RPMI8226 (cell line): ENCODE measurements around the gene GP1BA.

Source experiments
- DNase-seq: peaks from one replicate; pipeline ENCODE4 v3.0.0-alpha.2; 2015

GP1BA gene

DNA sequence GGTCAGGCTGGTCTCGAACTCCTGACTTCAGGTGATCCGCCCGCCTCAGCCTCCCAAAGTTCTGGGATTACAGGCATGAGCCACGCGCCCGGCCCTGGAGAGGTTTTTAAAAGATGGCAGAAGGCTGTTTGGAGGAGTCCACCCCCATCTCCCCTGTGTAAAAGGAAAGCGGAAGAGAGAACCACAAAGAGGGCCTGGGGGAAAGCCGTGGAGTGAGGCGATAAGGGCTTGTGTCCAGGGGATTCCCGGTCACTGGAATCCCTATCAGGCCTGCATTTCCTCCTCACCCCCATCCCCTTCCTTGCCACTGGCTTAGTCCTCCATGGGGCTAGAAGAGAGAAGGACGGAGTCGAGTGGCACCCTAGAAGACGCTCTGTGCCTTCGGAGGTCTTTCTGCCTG lies at the start of gene GP1BA:
Gene GP1BA, plus strand, starts transcription at position 315 of the 400 bp plus-strand sequence. CDS start 328 bp downstream, outside the sequence.
- DNase-seq, result no peak

GRCh38 chr17:4884489-4884888 lies 47.6 kb upstream of the GP1BA start:
- DNase-seq, result no peak

DNA sequence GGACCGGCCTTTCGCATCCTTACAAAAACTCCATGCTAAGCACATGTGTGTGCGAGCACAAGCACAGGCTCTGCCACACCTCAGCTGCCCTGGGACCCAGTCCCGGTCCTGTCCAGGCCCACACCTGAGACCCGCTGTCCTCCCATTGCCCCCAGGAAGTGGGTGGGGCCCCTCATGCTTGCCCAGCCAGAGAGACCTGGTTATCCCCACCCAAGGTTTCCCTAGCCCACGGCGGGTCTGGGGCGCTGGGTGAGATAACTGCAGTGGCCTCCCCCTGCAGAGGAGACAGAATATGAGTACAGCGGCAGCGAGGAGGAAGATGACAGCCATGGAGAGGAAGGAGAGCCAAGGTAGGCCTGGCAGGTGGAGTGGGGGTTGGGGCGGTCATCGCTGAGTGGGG lies 45.2 kb upstream of the GP1BA start:
- DNase-seq, result no peak

DNA sequence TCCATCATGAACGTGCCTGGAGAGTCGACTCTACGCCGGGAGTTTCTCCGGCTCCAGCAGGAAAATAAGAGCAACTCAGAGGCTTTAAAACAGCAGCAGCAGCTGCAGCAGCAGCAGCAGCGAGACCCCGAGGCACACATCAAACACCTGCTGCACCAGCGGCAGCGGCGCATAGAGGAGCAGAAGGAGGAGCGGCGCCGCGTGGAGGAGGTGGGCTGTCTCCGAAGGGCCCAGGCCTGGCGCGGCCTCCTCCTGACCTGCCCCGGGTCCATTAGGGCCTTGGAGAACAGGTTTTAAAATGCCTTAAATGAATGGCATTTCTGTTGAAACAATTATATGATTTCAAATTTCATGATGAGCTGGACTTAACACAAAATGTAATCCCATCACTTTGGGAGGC lies 44.5 kb upstream of the GP1BA start:
- DNase-seq, result no peak

GRCh38 chr17:4891411-4892410 lies 40.4 kb upstream of the GP1BA start:
- no peak for DNase-seq

GRCh38 chr17:4892499-4893221 lies 39.4 kb upstream of the GP1BA start:
- no peak for DNase-seq

- DNase-seq, result no peak
Measured at GRCh38 chr17:4893272-4893671, 38.8 kb upstream of the GP1BA start.

DNA sequence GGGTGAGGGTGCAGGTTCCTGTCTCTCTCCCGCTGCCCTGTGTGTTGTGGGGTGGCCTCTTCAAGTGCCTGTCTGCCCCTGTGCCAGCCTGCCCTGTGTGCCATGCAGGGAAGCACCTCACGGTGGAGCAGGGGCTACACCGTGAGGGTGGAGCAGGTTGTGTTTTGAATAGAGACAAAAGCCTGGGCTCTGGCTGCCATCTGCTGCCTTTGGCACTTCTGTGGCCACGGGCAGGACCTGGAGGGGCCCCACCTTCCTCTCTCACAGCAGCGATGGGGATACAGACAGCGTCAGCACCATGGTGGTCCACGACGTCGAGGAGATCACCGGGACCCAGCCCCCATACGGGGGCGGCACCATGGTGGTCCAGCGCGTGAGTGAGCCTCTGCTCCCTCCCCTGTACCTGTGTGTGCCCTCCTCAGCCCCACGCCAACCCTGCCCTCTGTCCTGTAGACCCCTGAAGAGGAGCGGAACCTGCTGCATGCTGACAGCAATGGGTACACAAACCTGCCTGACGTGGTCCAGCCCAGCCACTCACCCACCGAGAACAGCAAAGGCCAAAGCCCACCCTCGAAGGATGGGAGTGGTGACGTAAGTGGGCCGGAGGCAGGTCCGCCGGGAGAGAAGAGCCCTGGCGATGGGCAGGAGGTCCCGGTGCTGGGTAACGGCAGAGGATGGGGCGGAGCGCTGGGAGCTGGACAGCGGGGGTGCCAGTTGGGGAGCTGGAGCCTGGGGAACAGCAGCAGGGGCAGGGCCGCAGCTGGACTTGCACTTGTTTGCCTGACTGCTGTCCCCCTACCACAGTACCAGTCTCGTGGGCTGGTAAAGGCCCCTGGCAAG lies 38.1 kb upstream of the GP1BA start:
- no peak for DNase-seq

GRCh38 chr17:4895121-4895520 lies 37.0 kb upstream of the GP1BA start:
- DNase-seq, result no peak

- DNase-seq, result no peak
Measured at GRCh38 chr17:4895657-4896331, 36.3 kb upstream of the GP1BA start.

DNA sequence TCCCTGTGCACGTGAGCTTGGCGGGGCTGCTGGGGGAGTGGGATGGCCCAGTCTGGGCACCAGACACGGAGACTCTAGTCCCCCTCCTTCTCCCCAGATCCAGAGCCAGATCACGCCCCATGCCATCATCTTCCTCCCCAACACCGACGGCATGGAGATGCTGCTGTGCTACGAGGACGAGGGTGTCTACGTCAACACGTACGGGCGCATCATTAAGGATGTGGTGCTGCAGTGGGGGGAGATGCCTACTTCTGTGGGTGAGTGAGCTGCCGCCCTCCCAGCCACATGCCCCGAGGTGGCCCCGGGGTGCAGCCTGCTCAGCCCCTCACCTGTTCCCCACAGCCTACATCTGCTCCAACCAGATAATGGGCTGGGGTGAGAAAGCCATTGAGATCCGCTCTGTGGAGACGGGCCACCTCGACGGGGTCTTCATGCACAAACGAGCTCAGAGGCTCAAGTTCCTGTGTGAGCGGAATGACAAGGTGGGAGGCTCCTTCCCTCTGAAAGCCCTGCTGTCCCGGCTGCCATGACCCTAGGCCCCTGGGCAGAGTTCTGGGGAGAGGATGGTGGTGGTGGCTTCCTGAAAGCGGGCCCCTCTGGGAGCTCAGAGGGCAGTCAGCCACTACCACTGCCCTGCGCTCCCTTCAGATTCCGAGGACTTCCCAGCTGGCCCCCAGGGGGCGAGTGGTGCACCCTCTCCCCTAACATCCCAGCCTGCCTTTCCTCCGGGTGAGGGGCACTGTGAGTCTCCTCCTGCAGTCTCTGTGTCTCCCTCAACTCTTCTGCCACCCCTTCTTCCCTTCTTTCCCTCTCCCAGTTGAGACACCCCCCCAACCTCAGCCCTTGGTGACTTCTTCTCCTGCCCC lies 35.5 kb upstream of the GP1BA start:
- no peak for DNase-seq

- DNase-seq, result no peak
Measured at GRCh38 chr17:4897198-4897687, 34.8 kb upstream of the GP1BA start.

DNA sequence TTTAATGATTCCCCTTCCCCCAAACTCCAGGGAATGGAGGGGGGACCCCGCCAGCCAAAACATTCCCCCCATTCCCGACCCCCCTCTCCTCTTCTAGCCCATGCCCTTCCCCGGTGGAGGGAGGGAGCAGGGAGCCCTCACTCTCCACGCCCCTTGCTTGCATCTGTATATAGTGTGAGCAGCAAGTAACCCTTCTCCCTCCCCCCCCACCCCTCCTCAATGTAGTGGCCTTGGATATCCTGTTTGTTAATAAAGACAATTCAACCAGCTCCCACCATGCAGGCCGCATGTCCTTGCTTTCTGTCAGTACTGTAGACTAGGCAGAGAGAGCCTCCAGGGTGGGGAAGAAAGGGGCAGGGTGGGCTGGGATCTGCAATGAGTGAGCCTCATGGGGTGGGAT lies 34.3 kb upstream of the GP1BA start:
- DNase-seq, result no peak

GRCh38 chr17:4898351-4898750 lies 33.7 kb upstream of the GP1BA start:
- DNase-seq, result no peak

DNA sequence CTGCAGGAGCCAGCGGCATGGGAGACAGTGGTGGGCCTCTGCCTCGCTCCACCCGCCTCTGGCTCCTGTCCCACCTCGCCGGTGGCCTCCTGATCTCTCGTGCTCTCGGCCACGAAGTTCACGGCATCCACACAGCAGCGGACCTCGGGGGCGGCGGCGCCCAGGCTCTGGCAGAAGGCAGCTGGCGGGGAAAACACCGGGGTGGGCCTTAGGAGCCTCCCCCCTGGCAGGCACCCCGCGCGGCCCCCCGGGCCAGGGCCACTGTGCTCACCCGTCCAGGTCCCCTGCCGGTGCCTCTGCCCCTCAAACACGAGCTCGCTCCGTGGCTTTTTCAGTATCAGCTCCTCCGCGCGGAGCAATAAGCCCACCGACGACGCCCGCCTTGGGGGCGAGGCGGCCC lies 33.1 kb upstream of the GP1BA start:
- no peak for DNase-seq

DNA sequence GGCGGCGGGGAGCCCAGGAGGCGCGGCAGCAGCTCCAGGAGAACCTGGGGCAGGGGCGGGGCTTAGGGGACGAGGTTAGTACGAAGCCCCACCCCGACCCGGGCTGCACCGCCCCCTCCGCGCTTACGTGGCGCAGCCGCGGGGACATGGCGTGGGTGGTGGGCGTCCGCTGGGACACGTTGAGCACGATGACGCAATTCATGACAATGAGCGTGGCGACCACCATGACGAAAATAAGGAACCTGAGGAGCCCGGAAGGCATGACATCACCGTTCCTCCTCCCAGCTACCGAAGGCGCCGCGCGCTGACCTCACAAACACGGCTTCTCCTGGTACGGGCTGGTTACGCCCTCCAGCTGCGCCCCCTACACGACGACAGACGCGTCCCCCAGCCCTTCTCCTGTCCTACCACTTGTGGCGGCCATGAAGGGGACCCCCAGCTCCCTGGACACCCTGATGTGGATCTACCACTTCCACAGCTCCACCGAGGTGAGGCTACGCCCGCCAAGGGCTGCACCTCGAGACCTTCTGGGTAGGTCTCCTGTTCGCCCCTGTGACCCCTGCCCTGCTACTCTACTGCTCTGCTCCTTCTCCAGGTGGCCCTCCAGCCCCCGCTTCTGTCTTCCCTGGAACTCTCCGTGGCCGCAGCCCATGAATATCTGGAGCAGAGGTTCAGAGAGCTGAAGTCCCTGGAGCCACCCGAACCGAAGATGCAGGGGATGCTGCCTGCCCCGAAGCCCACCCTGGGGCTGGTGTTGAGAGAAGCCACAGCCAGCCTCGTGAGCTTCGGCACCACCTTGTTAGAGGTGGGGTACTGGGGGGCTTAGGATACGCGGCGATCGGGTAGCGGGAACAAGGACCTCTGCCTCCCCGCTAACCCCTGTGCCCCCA lies 32.5 kb upstream of the GP1BA start, which contains the start of gene C17orf107:
Gene C17orf107, plus strand, starts transcription at position 196 of the 890 bp plus-strand sequence. Its CDS starts 227 bp downstream, at position 423.
- DNase-seq, result peak; percentile 67

DNA sequence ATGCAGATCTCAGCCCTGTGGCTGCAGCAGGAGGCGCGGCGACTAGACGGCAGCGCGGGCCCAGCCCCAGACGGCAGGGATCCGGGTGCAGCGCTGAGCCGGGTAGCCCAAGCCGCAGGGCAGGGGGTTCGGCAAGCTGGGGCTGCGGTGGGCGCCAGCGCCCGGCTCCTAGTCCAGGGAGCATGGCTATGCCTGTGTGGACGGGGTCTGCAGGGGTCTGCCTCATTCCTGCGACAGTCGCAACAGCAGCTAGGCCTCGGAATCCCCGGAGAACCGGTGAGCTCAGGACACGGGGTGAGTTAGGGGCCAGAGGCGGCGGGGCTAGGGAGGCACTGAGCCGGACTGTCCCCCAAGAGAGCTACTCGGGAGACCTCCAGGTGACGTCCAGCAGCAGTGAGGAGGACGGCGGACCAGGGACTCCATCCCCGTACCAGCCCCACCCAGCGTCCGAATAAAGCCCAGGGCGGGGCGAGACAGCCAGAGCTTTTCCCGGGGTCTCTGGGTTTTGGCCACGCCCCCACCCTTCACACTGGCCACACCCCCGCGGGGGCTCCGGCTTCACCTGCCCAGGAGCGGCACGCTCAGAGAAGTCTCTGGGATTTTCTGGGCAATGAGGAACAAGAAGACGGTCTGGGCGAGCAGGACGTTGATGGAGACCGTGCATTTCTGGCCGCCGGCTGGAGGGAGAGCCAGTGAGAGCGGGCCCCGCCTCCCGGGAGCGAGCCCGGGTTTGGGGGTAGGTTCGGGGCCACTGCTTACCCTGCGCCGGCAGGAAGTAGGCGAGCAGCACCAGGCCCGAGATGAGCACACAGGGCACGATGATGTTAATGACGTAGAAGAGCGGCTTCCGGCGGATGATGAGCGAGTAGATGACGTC lies 31.6 kb upstream of the GP1BA start:
- no peak for DNase-seq

DNA sequence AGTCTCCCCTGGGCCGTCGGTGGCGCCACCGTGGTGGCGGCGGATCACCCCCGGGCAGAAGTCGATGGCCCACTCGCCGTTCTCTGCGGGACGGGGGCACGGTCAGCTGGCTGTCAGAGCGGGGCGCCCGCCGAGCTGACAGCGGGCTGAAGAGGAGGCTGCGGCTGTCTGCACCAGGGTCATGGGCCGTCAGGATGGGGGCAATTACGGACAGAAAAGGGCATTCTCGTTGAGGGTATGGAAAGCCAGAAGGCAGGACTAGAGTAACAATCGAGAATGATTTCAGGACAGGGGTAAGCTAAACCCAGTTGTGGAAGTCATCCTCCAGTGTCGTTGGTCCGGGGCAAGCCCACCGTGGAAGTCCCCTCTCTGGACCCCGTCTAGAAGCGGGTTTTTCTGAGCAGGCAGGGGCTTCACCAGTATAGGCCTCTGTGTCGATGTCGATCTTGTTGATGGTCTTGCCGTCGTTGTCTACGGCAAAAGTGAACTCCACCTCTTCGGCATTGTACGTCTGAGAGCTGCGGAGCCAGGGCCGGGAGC lies 30.9 kb upstream of the GP1BA start:
- DNase-seq, result no peak
